Nephron (organoid): Measurements from ENCODE around the gene PRKG1.
A peak's percentile ranks its signal among the peaks of the same experiment; 100 is the strongest.
"Not testable (repeated sequence)": the region's sequence is repeated elsewhere in the genome, so short reads cannot be mapped to it uniquely, and the experiment has no call there.

Experiments used
- H3K27ac Mint-ChIP-seq, 3 experiments: 2 replicates each; pipeline ENCODE4 v1.8.0; 2020; ENCODE audit warnings: mixed read lengths in 3 of 3, mild to moderate bottlenecking in 2 of 3, moderate library complexity in 1 of 3
- H3K27me3 Mint-ChIP-seq: 2 replicates; pipeline ENCODE4 v1.8.0; 2021; ENCODE audit warnings: low read depth, mild to moderate bottlenecking, moderate library complexity, mixed read lengths
- H3K36me3 Mint-ChIP-seq: 2 replicates; pipeline ENCODE4 v1.8.0; 2020; ENCODE audit warnings: low read depth, mixed read lengths
- H3K4me1 Mint-ChIP-seq: 2 replicates; pipeline ENCODE4 v1.8.0; 2020; ENCODE audit warnings: mixed read lengths
- H3K4me3 Mint-ChIP-seq, 3 experiments: 2 replicates each; pipeline ENCODE4 v1.8.0; 2020; ENCODE audit warnings: mild to moderate bottlenecking in 3 of 3, mixed read lengths in 3 of 3, moderate library complexity in 2 of 3
- H3K9me3 Mint-ChIP-seq: 2 replicates; pipeline ENCODE4 v1.8.0; 2020; ENCODE audit warnings: mixed read lengths
- TF ChIP-seq, protein P1 (sequence below), 3 experiments: fragments of 200-600 bp; sonication (generic); IDR thresholded peaks; one replicate each; pipeline ENCODE4 v1.5.0; 2021; ENCODE audit warnings: antibody characterized with exemption in 3 of 3; ENCODE audit not compliant: unreplicated experiment in 3 of 3

PRKG1 gene

DNA sequence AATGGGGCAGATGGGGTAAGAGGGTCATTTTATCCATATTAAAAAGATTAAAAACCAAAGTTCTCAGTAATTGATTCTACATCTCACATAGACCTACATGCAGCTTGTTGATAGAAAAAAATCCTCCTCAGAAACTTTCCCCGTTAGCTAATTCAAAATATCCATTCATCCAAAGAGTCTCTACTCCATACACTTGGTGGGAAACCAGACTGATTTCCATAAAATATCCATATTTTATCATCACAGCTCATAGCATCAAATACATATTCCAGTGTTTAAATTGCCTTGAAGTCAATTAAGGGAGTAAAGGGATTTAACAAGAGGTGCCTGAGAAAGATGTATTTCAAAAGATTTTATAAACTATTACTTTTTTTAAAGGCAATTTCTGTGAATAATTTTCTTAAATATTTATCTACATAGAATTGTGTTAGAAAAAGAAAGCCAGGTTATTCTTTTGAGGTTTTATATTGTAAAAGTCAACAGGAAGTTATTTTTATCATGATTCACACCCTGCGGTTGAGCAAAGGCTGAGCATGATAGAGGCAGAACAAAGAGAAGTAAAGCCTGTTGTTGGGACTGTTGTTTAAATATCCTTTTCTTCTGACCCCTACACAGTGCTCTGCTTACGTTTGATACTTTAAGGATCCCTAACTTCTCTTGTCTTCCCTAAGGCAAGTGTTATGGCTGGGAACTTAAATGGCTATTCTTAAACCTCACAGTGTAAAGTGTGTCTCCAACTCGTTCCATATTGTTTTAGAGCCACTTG is 266.7 kb downstream of the PRKG1 start:
- Mint-ChIP-seq H3K27ac (no peak overlapping the region), H3K9me3 (peaks cover 7% of the 10 kb centered on the region), H3K4me3 (no peak overlapping the region), H3K36me3 (no peaks in the 10 kb centered on the region), H3K27me3 (no peaks in the 10 kb centered on the region), H3K4me1 (peaks cover 11% of the 10 kb centered on the region)
- TF ChIP-seq, protein P1, sequence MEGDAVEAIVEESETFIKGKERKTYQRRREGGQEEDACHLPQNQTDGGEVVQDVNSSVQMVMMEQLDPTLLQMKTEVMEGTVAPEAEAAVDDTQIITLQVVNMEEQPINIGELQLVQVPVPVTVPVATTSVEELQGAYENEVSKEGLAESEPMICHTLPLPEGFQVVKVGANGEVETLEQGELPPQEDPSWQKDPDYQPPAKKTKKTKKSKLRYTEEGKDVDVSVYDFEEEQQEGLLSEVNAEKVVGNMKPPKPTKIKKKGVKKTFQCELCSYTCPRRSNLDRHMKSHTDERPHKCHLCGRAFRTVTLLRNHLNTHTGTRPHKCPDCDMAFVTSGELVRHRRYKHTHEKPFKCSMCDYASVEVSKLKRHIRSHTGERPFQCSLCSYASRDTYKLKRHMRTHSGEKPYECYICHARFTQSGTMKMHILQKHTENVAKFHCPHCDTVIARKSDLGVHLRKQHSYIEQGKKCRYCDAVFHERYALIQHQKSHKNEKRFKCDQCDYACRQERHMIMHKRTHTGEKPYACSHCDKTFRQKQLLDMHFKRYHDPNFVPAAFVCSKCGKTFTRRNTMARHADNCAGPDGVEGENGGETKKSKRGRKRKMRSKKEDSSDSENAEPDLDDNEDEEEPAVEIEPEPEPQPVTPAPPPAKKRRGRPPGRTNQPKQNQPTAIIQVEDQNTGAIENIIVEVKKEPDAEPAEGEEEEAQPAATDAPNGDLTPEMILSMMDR (IDR thresholded peaks at IDR 0.05; ENCODE audit: unreplicated experiment in 3 of 3), result no peak

DNA sequence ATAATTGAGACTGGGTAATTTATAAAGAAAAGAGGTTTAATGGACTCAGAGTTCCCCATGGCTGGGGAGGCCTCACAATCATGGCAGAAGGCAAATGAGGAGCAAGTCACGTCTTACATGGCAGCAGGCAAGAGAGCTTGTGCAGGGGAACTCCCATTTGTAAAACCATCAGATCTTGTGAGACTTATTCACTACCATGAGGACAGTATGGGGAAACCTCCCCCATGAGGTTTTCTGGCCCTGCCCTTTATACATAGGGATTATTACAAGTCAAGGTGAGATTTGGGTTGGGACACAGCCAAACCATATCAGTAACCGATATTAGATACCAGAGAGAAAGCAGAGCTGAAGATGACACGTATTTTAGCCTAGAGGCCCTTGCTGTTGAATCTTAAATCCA is 267.5 kb downstream of the PRKG1 start:
- H3K36me3 Mint-ChIP-seq, H3K4me3 Mint-ChIP-seq, H3K27me3 Mint-ChIP-seq, H3K9me3 Mint-ChIP-seq: not testable (repeated sequence)
- H3K27ac Mint-ChIP-seq, result peak overlapping the region in 1 of 3 experiments; percentile 16
- peaks cover 11% of the 10 kb centered on the region for H3K4me1 Mint-ChIP-seq

DNA sequence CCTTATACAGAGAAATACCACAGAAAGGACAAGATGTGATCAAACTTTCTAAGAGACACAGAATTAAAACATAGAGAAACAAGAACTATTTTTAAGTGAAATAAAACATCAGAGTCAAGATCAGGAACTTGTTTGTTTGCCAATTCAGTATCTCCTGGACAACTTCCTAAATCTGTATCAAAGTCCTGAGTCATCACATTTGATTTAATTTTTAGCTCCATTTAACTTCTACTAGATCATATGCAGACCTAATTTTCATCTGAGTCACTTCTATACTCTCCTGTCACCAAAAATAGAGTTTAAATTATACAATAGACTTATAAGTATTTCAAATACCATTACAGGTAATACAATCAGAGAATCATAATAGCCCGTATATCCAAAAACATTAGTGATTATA is 268.1 kb downstream of the PRKG1 start:
- Mint-ChIP-seq H3K27ac (peak overlapping the region in 1 of 3 experiments; percentile 16), H3K36me3 (no peaks in the 10 kb centered on the region), H3K4me1 (peaks cover 11% of the 10 kb centered on the region), H3K9me3 (no peaks in the 10 kb centered on the region), H3K4me3 (no peak overlapping the region), H3K27me3 (no peaks in the 10 kb centered on the region)
- TF ChIP-seq, protein P1 (IDR thresholded peaks at IDR 0.05; ENCODE audit: unreplicated experiment in 3 of 3), result no peak

DNA sequence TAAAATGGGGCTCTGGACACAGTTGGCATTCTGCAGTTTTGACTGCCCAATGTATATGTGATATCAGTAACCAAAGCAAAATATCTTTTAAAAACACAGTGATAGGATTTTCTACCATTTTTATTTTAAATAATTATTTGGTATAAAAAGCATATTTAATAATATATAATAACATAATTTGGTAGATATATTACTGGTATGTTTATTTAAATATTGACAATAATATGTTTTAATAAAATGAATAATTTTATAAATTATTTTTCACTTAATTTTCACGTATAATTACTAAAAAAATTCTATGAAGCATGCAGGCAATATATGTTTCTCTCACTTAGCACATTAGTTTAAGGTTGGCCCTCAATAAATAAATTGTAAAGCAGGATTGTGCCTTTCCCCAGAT is 269.1 kb downstream of the PRKG1 start:
- H3K27me3 Mint-ChIP-seq, result no peaks in the 10 kb centered on the region
- H3K36me3 Mint-ChIP-seq, result no peaks in the 10 kb centered on the region
- H3K9me3 Mint-ChIP-seq, result no peaks in the 10 kb centered on the region
- H3K4me1 Mint-ChIP-seq, result peaks cover 11% of the 10 kb centered on the region
- TF ChIP-seq, protein P1 (IDR thresholded peaks at IDR 0.05; ENCODE audit: unreplicated experiment in 3 of 3), result no peak
- H3K4me3 Mint-ChIP-seq, result no peak overlapping the region
- no peak overlapping the region for H3K27ac Mint-ChIP-seq

DNA sequence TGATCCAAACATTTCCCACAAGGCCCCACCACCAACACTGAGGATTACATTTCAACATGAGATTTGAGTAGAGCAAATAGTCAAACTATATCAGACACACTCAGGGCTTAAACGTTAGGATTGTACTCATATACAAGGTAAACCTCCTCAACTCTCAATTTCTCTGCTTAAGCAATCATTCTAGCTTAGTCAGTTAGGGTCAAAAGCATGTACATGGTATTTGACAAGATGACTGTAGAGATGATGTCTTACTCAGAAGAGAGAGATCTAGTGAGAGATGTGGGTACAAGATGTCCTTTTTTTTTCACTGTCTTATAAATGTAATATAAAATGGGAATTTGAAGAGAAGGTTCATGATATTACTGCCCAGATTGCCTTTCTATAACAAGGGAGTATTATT is 270.1 kb downstream of the PRKG1 start:
- no peaks in the 10 kb centered on the region for H3K27me3 Mint-ChIP-seq
- H3K4me3 Mint-ChIP-seq, result no peak overlapping the region
- H3K36me3 Mint-ChIP-seq, result no peaks in the 10 kb centered on the region
- H3K9me3 Mint-ChIP-seq, result no peaks in the 10 kb centered on the region
- peaks cover 11% of the 10 kb centered on the region for H3K4me1 Mint-ChIP-seq
- TF ChIP-seq, protein P1 (IDR thresholded peaks at IDR 0.05; ENCODE audit: unreplicated experiment in 3 of 3), result no peak
- no peak overlapping the region for H3K27ac Mint-ChIP-seq

DNA sequence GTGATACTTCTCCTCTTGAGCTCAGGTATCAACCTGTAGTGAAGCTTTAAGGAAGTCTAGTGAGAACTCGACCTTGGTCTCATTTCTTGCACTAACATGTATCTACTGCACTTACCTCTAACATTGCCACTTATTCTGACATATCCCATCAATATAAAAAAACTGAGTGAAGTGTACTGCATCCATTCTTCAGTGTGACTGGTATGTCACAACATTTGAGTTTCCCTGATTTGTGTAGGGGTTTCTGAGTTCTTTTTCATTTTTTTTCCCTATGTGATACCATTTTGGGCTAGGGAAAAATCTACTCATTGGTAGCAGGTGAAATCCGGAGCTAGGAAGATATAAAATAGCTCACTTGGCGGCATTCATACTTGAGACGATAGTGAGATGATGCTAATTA is 274.3 kb downstream of the PRKG1 start:
- no peak overlapping the region for H3K4me3 Mint-ChIP-seq
- H3K27ac Mint-ChIP-seq, result no peak overlapping the region
- H3K9me3 Mint-ChIP-seq, result peaks cover 25% of the 10 kb centered on the region
- H3K4me1 Mint-ChIP-seq, result no peaks in the 10 kb centered on the region
- H3K36me3 Mint-ChIP-seq, result peaks cover 3% of the 10 kb centered on the region
- TF ChIP-seq, protein P1 (IDR thresholded peaks at IDR 0.05; ENCODE audit: unreplicated experiment in 3 of 3), result no peak
- H3K27me3 Mint-ChIP-seq, result no peaks in the 10 kb centered on the region
